ENCODE measurements around the gene MARCHF7.
"Not testable (repeated sequence)": the region's sequence is repeated elsewhere in the genome, so short reads cannot be mapped to it uniquely, and the experiment has no call there.

The MARCHF7 gene

DNA sequence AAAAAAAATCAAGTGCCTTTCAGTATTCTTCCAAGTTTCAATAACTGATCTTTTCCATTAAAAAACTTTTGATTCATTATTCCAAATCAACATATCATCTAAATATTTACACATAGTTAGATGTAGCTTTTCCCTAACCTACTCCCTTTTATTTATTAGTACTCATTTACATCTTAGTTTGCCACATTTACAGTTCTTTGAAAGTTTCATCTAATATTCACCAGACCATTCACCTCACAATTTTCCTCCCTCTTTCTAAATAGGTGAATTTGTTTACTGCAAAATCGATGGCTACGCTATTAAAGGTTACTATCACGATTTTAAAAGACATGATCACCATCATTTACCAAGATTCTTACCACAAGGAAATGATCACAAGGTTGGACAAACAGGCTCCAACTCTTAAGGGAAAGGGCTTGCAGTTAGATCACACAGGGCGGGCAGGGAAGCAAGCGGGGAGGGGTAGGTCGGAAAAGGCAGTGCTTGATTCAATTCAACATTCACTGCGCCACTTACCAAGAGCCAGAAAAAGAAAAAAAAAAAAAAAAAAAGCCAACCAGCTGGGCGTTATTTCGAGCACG is 654 bp upstream of the MARCHF7 start:
- Mint-ChIP-seq H3K27ac (peak overlapping the region; percentile 99), H3K9me3 (no peaks in the 10 kb centered on the region), H3K36me3 (peaks cover 28% of the 10 kb centered on the region), H3K4me1 (peaks cover 26% of the 10 kb centered on the region), H3K4me3 (peak overlapping the region; percentile 99), H3K27me3 (no peaks in the 10 kb centered on the region)
- ATAC-seq = no peak

DNA sequence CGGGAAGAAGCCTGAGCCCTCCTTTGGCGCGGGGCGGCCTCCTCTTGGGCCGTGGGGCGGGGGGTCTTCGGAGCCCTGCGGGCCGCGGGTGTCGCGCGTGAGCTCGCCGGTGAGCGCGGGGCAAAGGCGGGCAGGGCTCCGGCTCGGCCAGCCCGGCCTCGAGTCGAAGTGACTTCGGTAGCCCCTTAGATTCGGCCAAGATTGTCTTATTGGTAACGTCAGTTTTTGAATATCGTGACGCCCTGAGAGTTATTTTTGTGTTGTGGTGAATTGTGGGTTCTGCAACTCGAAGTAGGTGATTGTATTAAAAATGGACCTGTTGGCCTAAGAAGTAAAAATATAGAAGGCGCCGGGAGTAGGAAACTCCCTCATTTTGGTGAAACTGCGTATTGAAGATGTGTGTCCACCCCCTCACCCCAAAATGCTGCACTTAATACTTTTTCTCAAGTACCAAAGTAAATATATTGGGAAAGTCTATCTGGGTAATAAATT is 669 bp downstream of the MARCHF7 start:
- H3K27me3 Mint-ChIP-seq = no peaks in the 10 kb centered on the region
- peaks cover 35% of the 10 kb centered on the region for H3K4me1 Mint-ChIP-seq
- peak overlapping the region; percentile 99 for H3K27ac Mint-ChIP-seq
- H3K4me3 Mint-ChIP-seq = peak overlapping the region; percentile 99
- no peaks in the 10 kb centered on the region for H3K9me3 Mint-ChIP-seq
- peak; percentile 21 for ATAC-seq
- H3K36me3 Mint-ChIP-seq = peaks cover 28% of the 10 kb centered on the region

DNA sequence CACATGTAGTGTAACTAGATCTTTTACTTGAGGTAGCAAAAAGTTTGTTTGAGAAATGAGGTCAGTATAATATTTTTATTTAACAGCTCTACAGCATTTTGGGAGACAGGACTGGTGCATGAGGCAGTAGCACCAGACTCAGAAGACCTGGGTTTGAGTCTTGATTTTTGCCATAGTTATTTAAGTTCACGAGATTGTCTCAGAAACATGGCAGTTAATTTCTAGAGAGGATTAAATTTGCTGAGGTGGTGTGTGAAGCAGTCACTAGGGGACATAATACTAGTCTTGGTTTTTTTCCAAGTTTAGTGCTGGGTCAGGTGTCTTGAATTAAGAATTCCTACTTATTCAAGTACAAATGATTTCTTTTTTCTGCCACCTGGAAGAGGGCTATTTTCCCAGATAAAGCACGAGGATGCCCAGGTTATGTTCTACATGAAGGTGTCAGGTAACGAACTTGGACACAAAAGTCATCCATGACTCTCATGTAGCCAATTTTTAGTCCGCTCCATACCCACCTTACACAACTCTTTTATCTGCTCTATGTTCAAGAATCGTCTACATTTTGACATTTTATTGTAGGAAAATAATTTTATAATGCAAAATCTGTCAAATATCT is 1.4 kb downstream of the MARCHF7 start:
- H3K4me1 Mint-ChIP-seq = peaks cover 39% of the 10 kb centered on the region
- H3K9me3 Mint-ChIP-seq = no peaks in the 10 kb centered on the region
- ATAC-seq = no peak
- peaks cover 32% of the 10 kb centered on the region for H3K36me3 Mint-ChIP-seq
- peak overlapping the region; percentile 99 for H3K27ac Mint-ChIP-seq
- H3K4me3 Mint-ChIP-seq = peak overlapping the region; percentile 99
- H3K27me3 Mint-ChIP-seq = no peaks in the 10 kb centered on the region

GRCh38 chr2:159714247-159714930 is 2.1 kb downstream of the MARCHF7 start:
- peaks cover 45% of the 10 kb centered on the region for H3K4me1 Mint-ChIP-seq
- H3K27me3 Mint-ChIP-seq = no peaks in the 10 kb centered on the region
- H3K36me3 Mint-ChIP-seq = peaks cover 30% of the 10 kb centered on the region
- no peak overlapping the region for H3K27ac Mint-ChIP-seq
- no peak for ATAC-seq
- no peak overlapping the region for H3K4me3 Mint-ChIP-seq
- no peaks in the 10 kb centered on the region for H3K9me3 Mint-ChIP-seq

GRCh38 chr2:159715451-159715850 is 3.1 kb downstream of the MARCHF7 start:
- H3K36me3 Mint-ChIP-seq = peaks cover 36% of the 10 kb centered on the region
- no peak overlapping the region for H3K27ac Mint-ChIP-seq
- H3K4me1 Mint-ChIP-seq = peaks cover 53% of the 10 kb centered on the region
- H3K9me3 Mint-ChIP-seq = no peaks in the 10 kb centered on the region
- no peak for ATAC-seq
- no peaks in the 10 kb centered on the region for H3K27me3 Mint-ChIP-seq
- H3K4me3 Mint-ChIP-seq = no peak overlapping the region

DNA sequence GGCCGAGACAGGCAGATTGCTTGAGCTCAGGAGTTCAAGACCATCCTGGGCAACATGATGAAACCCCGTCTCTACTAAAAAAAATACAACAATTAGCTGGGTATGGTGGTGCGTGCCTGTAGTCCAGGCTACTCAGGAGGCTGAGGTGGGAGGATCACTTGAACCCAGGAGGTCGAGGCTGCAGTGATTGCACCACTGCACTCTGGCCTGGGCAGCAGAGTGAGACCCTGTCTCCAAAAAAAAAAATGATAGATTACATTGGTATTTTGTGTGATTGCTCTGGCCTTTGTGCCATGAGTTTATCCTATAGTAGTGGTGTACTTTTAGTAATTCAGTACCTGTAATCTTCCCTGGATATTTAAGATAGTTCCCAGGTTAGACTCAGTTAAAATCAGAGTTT is 4.1 kb downstream of the MARCHF7 start:
- not testable (repeated sequence) for H3K27ac Mint-ChIP-seq, H3K4me3 Mint-ChIP-seq, H3K27me3 Mint-ChIP-seq, ATAC-seq, H3K9me3 Mint-ChIP-seq
- Mint-ChIP-seq H3K36me3 (peaks cover 37% of the 10 kb centered on the region), H3K4me1 (peaks cover 61% of the 10 kb centered on the region)

- H3K36me3 Mint-ChIP-seq = peaks cover 41% of the 10 kb centered on the region
- no peak overlapping the region for H3K27ac Mint-ChIP-seq
- no peak for ATAC-seq
- peaks cover 61% of the 10 kb centered on the region for H3K4me1 Mint-ChIP-seq
- no peaks in the 10 kb centered on the region for H3K27me3 Mint-ChIP-seq
- no peaks in the 10 kb centered on the region for H3K9me3 Mint-ChIP-seq
- no peak overlapping the region for H3K4me3 Mint-ChIP-seq
Measured at GRCh38 chr2:159716857-159717256, 4.6 kb downstream of the MARCHF7 start.

GRCh38 chr2:159720676-159721075 is 8.4 kb downstream of the MARCHF7 start:
- Mint-ChIP-seq H3K27ac (no peak overlapping the region), H3K36me3 (peaks cover 61% of the 10 kb centered on the region), H3K9me3 (peaks cover 4% of the 10 kb centered on the region), H3K27me3 (no peaks in the 10 kb centered on the region), H3K4me3 (no peak overlapping the region), H3K4me1 (peaks cover 83% of the 10 kb centered on the region)
- no peak for ATAC-seq

DNA sequence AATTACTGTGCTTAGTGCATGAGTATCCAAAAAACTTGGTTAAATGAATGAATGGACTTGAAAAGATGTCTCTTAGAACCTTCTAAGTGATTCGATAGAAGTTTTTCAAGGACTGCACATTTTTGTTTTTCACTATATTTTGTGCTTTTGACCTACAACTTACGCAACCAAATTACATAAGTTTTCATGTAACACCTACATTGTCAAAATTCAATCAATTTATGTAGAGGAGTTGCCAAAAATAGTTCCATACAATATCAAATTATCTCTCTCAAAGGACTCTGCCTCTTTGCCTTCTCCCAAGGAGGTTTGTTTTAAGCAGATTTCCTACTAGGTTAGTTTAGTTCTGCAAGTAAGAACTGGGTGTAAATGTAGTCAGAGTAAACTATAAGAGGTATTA is 10.3 kb downstream of the MARCHF7 start:
- H3K36me3 Mint-ChIP-seq = peaks cover 67% of the 10 kb centered on the region
- H3K27ac Mint-ChIP-seq = no peak overlapping the region
- peaks cover 77% of the 10 kb centered on the region for H3K4me1 Mint-ChIP-seq

GRCh38 chr2:159724795-159725572 is 12.7 kb downstream of the MARCHF7 start:
- not testable (repeated sequence) for H3K9me3 Mint-ChIP-seq, H3K4me3 Mint-ChIP-seq, H3K27me3 Mint-ChIP-seq, H3K27ac Mint-ChIP-seq, ATAC-seq
- Mint-ChIP-seq H3K36me3 (peaks cover 61% of the 10 kb centered on the region), H3K4me1 (peaks cover 70% of the 10 kb centered on the region)

More for the DNA sequence above, 10.3 kb downstream of the MARCHF7 start:
- Mint-ChIP-seq H3K27me3 (no peaks in the 10 kb centered on the region), H3K4me3 (no peak overlapping the region), H3K9me3 (peaks cover 4% of the 10 kb centered on the region)
- ATAC-seq = no peak

DNA sequence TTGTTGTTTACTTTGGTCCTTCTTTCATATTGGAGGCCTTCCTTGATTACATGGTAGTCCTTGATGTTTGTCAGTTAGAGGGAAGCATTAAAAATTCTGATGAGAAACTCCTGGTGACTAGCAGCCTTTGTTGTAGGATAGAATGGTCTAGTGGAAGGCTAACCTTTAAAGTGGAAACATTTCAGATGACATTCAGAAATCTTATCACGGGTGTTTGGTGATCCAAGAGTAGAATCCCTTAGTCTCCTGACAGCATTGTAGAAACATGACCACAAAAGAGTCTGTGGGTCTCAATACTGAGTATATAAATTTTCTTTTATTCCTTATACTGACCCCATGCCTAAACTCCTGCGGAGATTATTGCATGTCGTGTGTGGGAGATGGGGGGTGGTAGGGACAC is 13.4 kb downstream of the MARCHF7 start:
- Mint-ChIP-seq H3K4me3 (no peak overlapping the region), H3K9me3 (peaks cover 4% of the 10 kb centered on the region), H3K36me3 (peaks cover 62% of the 10 kb centered on the region), H3K27me3 (no peaks in the 10 kb centered on the region), H3K27ac (no peak overlapping the region), H3K4me1 (peaks cover 63% of the 10 kb centered on the region)
- ATAC-seq = no peak

DNA sequence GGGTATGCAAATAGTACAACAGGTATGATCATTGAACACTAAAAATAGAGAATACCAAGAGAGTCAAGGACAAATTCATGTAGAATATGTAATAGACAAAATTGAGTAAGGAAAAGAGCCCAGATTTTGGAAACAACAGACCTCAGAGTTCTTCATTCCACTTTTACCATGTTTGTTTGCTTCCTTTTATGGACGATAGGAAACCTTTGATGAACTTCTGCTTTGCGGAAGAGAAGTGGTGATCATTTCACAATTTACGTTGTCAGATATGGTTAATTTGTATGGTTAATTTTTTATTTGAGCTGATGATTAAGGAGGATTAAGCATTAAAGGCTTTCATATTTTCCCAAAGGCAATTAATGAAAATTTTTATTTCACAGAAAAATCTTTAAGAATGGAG is 16.3 kb downstream of the MARCHF7 start:
- no peak overlapping the region for H3K27ac Mint-ChIP-seq
- no peak overlapping the region for H3K4me3 Mint-ChIP-seq
- no peak for ATAC-seq
- H3K27me3 Mint-ChIP-seq = no peaks in the 10 kb centered on the region
- peaks cover 34% of the 10 kb centered on the region for H3K4me1 Mint-ChIP-seq
- peaks cover 4% of the 10 kb centered on the region for H3K9me3 Mint-ChIP-seq
- peaks cover 58% of the 10 kb centered on the region for H3K36me3 Mint-ChIP-seq

GRCh38 chr2:159735648-159736047 is 23.3 kb downstream of the MARCHF7 start:
- no peak for ATAC-seq
- Mint-ChIP-seq H3K9me3 (no peaks in the 10 kb centered on the region), H3K36me3 (peaks cover 46% of the 10 kb centered on the region), H3K4me3 (no peak overlapping the region), H3K27me3 (no peaks in the 10 kb centered on the region), H3K27ac (no peak overlapping the region), H3K4me1 (peaks cover 6% of the 10 kb centered on the region)

DNA sequence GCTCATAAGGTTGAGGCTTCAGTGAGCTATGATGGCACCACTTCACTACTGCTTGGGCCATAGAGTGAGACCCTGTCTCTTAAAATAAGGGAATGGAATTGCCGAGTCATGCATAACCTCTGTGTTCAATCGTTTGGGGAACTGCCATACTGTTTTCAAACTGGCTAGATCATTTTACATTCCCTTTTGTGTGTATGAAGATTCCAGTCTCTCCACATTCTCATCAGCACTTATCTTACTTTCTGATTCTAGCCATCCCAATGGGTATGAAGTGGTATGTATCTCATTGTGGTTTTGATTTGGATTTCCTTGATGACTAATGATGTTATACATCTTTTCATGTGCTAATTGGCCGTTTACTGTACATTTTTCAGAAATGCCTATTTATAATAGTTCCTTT is 23.7 kb downstream of the MARCHF7 start:
- Mint-ChIP-seq H3K27ac (no peak overlapping the region), H3K4me3 (no peak overlapping the region), H3K27me3 (no peaks in the 10 kb centered on the region), H3K9me3 (no peaks in the 10 kb centered on the region), H3K4me1 (peaks cover 6% of the 10 kb centered on the region), H3K36me3 (peaks cover 42% of the 10 kb centered on the region)
- no peak for ATAC-seq

GRCh38 chr2:159737292-159737916 is 25.1 kb downstream of the MARCHF7 start:
- ATAC-seq = no peak

More at GRCh38 chr2:159737292-159737916, 25.1 kb downstream of the MARCHF7 start:
- Mint-ChIP-seq H3K4me3 (no peak overlapping the region), H3K27ac (no peak overlapping the region), H3K4me1 (peaks cover 6% of the 10 kb centered on the region), H3K27me3 (no peaks in the 10 kb centered on the region), H3K9me3 (no peaks in the 10 kb centered on the region), H3K36me3 (peaks cover 45% of the 10 kb centered on the region)
